Measurements from ENCODE around the gene TIAM1.

Gene TIAM1

DNA sequence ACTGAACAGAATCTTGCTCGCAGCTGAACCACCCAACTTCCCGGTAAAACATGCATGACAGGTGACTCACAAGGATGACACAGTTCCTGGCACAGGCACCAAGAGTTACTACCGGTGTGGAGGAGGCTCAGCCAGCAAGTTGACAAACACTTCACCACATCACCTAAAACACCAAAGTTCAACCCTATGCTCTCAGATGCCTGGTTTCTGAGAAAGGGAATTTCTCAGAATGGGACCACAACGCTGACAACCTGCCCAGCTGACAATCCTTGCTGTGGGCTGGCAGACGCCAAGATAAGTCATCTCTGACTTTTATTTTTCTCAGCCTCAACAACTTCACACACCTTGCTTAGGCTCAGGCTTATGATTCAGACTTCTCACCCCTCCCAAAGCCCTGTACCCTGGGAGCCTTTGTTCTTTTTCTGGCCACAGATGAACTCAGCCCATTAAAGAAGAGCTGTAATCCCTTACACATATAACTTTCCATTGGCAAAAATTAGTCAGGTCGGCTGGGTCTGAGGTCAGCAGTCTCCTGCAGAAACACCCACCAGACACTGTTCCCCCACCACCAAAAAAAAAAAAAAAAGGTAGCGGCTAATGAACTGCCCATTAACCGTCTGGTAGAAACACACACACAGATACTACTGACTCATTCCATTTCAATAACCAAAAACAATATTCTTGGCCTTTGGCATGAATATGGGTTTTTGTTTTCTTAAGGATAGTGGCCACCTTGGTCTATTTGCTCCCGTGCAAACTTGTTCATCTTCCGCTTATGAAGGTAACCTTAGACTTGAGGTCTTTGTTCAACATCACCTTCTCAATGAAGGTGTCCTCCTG is 10.8 kb upstream of the TIAM1 start:
- DNase-seq (ENCODE audit: low spot score) = no peak

GRCh38 chr21:31354122-31354521 is 10.1 kb upstream of the TIAM1 start:
- no peak for DNase-seq (ENCODE audit: low spot score)

DNA sequence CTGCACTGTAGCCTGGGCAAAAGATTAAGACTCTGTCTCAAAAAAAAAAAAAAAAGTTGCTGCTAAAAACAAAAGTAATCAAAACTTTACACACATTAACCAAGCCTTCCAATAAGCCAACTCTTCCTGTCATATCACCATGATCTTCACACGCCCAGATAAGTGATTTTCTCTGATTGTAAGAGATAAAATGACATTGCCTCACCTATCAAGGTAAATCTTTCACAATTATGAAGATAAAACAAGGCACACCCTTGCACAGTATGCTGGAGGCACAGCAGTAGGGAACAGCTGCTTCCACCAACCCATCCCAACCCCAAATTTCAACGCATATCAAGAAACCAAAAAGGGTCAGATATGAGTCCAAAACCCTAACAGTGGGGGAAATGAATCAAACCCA is 8.8 kb upstream of the TIAM1 start:
- no peak for DNase-seq (ENCODE audit: low spot score)

- DNase-seq (ENCODE audit: low spot score) = no peak
Observed at GRCh38 chr21:31351960-31352359, 7.9 kb upstream of the TIAM1 start.

DNA sequence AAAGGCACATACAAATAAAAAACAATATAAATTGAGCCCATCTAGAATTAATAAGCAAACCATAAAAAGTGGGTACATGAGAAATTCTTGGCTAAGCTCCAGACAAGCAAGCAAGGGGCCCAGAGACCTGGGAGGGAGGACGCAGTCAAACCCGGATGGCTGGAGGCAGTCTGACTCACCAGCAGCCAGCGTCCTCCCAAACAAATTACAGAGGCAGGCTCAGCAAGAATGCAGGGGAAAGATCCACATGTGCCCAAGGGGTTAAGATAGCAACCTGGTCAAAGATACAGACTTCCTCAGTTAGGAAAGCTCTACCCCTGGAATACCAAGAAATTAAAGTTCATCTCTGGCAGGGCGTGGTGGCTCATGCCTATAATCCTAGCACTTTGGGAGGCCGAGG is 7.4 kb upstream of the TIAM1 start:
- no peak for DNase-seq (ENCODE audit: low spot score)

GRCh38 chr21:31349208-31349607 is 5.1 kb upstream of the TIAM1 start:
- no peak for DNase-seq (ENCODE audit: low spot score)

GRCh38 chr21:31348188-31348587 is 4.1 kb upstream of the TIAM1 start:
- DNase-seq (ENCODE audit: low spot score) = no peak

DNA sequence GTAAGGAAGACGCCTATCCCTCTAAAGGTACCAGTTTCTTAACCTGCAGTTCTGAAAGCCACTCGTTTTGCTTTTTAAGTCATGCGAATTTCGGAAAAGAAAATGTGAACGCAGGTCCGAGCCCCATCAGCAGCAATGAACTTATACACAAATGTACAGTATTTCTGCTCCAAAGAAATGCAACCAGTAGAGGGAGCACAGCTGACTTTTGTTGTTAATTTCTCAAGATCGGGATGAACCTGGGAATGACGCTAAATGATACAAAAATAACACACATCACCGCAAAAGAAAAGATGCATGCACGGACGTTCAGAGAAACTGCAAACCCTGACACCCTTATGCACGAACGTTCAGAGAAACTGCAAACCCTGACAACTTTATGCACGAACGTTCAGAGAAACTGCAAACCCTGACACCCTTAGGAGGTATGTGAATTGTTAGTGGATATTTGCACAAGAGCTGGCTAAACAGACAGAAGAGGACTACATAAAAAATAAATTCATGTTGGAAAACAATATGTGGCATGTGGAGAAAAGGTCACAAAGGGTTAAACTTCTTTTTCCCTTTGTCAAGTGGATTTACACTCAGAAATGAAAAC is 3.5 kb upstream of the TIAM1 start:
- DNase-seq (ENCODE audit: low spot score) = peak; percentile 50

DNA sequence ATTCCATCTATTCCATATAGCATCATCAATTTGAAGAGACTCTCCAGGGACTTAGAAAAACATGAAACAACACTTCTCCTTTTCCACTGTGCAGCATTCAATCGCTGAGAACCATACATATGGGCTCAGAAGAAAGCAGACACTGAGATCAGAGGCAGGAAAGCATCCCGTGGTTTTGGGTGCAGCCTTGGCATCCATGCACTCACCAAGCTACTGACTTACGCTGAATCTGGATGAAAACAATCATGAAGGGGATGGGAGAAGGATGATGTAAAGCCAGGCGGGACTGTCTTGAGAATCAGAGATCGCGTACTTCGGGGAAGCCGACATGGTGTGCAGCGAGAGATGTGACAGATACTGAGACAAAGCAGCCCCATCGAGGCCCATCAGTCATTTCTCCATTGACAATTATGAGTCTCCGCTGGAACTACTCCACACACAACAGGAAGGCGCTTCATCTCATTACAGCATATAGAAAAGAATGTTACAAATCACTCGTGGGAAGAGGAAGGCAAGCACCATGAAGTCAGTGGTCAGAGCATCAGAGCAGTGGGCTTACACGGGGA is 2.3 kb upstream of the TIAM1 start:
- DNase-seq (ENCODE audit: low spot score) = no peak

GRCh38 chr21:31345136-31345535 is 1.1 kb upstream of the TIAM1 start:
- DNase-seq (ENCODE audit: low spot score) = no peak

DNA sequence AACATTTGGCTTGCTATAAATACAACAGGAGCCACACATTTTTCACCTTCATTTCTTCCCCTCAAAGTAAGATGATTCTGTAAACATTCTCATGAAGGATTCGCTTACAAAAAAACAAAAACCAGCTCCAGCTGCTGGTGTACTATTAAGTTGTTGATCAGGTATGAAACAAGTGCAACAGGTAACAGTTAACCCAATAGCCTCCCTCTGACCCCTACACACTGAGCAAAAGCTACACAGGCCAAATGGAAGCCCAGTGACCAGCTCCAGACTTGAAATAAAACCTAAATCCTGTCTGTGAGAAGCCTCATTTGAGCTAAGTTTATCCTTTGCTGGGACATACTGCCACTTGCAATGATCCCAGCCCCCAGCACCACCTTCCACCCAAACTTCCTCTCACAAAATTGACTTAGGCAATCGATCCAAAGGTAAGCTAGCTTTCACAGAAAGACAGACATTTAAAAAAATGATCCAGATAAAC is 991 bp downstream of the TIAM1 start:
- no peak for DNase-seq (ENCODE audit: low spot score)

- no peak for DNase-seq (ENCODE audit: low spot score)
Observed at GRCh38 chr21:31342348-31342747, 1.7 kb downstream of the TIAM1 start.

- DNase-seq (ENCODE audit: low spot score) = no peak
Observed at GRCh38 chr21:31340942-31341487, 3.0 kb downstream of the TIAM1 start.

GRCh38 chr21:31340514-31340913 is 3.5 kb downstream of the TIAM1 start:
- DNase-seq (ENCODE audit: low spot score) = no peak

DNA sequence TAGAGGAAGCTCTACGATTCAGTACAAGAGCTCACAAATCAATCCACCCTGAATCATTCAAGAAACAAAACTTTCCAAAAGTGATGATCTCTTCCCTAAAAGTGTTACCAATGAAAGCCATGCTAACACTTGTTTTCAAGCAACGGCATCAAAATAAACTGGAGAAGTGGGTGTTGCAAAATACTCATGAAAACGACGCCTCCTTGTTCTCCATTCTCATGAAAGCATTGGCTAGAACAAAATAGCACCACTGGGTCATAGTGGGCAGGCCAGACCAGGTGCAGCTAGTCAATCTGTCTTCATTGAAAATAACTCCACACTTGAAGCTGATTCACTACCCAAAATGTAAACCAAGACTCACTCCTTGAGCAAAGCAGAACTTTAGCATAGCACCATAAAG is 4.3 kb downstream of the TIAM1 start:
- no peak for DNase-seq (ENCODE audit: low spot score)

- no peak for DNase-seq (ENCODE audit: low spot score)
Observed at GRCh38 chr21:31338908-31339368, 5.1 kb downstream of the TIAM1 start.

- DNase-seq (ENCODE audit: low spot score) = no peak
Observed at GRCh38 chr21:31337996-31338907, 5.8 kb downstream of the TIAM1 start.

DNA sequence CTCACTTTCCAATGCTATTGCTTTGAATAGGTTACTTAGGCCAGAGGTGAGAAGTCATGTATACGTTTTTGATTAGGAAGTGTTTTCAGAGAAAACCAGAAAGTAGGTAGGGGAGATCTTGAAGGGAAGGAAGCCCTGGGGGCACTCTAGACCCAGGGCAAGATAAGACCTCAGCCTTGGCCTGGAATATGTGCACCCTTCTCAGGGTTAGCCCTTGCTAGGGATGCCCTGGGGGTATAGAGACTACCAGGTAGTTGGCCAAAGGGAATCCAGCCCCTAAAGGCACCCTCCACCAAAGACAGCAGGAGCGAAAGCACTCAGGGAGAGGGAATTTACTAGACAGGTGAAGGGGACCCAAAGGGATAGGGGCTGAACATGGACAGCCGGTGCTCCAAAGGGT is 7.0 kb downstream of the TIAM1 start:
- DNase-seq (ENCODE audit: low spot score) = no peak

DNA sequence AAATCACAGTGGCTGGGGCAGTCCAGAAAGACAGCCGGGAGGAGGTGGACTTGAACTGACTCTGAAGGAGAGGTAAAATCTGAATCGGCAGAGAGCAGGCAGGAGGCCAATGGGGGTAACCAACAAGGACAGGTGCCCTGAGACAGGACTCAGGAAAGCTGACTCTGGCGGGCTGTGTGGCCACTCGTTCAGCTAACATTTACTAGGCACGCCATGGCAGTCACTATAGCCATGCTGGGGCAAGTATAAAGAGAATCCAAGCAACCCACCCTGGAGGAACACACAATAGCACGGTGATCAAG is 7.4 kb downstream of the TIAM1 start:
- DNase-seq (ENCODE audit: low spot score) = no peak

- DNase-seq (ENCODE audit: low spot score) = no peak
Observed at GRCh38 chr21:31335957-31336738, 7.9 kb downstream of the TIAM1 start.

DNA sequence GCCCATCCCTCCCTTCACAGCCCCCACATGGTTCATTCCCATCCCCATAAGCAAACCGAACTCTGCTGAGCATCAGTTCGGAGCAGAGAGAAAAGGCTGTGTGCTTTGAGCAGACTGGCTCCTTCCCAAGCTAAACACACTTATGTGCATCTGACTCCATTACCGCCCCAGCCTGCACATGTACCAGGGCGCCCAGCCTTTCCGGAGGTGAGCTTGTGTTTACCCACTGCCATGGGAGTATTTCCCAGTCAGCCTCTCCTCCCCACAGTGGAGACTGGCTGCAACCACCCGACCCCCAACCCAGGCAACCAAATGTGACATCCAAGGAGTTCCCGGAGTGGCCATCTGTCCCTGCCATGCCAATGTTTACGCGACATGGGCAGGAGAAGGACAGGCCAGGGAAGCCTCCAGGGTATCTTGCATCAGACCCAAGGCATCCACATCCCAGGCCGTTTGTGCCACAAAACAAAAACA is 9.4 kb downstream of the TIAM1 start:
- DNase-seq (ENCODE audit: low spot score) = no peak
